Fibroblast of skin of left quadriceps (primary cell): ENCODE data around the gene PMM2.

Source experiments
- DNase-seq, 2 experiments: peaks; one replicate each; pipeline ENCODE4 v3.0.0-alpha.2; 2013; ENCODE audit warnings: low read depth in 2 of 2

PMM2 gene

GRCh38 chr16:8886593-8887430, 89.2 kb downstream of the PMM2 start:
- no peak for DNase-seq

GRCh38 chr16:8887431-8887765, 89.8 kb downstream of the PMM2 start:
- DNase-seq = no peak

GRCh38 chr16:8887952-8888560, 90.4 kb downstream of the PMM2 start:
- no peak for DNase-seq

DNA sequence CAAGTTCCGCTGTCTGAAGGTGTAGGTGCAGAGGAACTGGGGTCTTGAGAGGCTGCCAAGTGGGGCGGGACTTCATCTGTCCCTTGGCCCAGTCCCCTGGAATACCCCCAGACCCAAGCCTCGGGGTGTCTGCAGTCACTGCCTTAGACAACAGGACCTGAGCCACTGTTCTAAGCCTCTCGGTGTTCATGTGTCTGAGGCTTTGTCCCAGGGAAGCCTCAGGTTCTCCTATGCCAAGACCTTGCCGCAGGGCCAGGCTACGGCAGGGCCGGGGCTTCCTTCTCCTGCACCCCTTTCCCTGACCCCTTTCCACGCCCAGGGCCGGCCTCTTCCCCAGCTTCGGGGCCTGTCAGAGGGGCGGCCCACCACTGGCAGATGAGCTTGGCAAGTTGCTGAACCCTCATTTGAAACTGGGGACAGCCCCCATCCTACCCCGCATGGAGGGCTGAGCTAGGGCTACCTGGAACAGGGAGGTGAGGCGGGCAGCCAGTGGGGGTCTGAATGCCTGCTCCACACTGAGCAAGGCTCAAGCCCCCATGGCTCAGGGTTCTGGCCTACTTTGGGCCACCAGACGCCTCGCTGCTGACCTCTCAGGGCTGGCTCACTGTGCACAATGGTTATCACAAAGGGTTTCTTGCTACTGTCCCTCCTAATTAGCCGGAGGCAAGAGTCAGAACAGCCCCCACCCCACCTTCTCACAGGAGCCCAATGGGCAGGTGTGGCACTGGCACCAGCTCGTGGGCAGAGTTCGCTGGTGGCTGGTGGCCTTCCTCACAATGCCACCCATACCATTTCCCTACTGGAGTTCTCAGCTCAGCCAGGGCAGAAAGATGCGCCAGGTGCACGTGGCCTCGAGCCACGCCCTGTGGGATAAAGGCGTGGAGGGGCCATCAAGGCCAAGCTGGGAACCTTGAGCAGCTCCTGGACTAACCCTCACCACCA, 91.6 kb downstream of the PMM2 start:
- no peak for DNase-seq

DNA sequence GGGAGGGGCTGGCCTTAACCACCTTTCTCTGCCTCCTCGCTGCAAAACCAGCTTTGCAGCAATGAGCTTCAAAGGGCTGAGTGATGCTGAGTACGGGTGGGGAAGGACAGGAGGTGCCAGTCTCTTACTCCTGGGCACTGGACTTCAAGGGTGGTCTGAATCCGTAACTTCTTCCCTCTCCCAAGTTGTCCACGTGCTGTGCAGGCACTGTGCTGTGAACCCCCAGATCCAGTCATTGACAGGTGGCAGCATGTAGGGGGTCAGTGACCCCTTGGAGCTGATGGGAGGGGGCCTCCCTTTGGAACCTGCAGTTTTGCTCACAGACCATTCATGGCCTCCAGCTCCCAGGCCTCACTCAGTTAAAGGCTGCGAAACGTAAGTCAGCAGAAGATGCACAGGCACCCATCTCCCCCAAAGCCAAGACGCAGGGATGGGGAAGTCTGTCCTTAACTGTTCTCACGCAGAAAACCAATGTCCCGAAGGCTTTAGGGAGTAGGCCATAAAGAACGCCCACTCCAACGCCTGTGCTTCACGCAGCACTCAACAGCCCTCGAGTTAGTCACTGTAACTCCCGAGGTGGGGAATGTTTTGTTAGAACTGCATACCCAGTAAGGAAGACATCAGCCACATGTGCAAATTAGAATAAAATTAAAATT, 92.4 kb downstream of the PMM2 start:
- no peak for DNase-seq

GRCh38 chr16:8890549-8890921, 92.9 kb downstream of the PMM2 start:
- no peak for DNase-seq

- DNase-seq = no peak
Measured at GRCh38 chr16:8892101-8892575, 94.5 kb downstream of the PMM2 start.

DNA sequence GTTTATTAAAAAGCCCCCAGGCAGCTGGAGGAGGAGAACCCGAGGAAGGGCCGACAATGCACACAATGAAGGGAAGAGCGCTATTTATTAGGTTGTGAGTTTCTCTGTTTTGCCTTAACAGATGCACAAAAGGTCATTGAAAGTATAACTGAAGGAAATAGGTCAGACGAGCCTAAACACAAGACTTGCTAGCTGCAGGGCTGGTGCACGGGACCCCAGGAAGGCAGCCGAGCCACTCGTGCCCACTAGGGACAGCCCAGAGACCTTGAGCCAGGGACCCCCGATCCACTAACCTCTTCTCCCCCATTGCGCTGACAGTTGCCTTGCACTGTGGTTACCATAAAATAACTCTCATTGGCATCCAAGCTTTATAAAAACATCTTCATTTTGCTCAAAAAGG, 95.8 kb downstream of the PMM2 start:
- DNase-seq = no peak

GRCh38 chr16:8893976-8894690, 96.5 kb downstream of the PMM2 start:
- no peak for DNase-seq

- DNase-seq = no peak
Measured at GRCh38 chr16:8894736-8895334, 97.2 kb downstream of the PMM2 start.

GRCh38 chr16:8898660-8899318, 101.2 kb downstream of the PMM2 start:
- DNase-seq = no peak
